H1 (cell line): ENCODE data around the gene MBD3L4. TPM values are rescaled to one million over a fixed set of nuclear protein-coding genes. Genes with fewer than 3 reads are reported as not detected.

Source experiments
- ASH2L ChIP-seq: fragments of 200-600, 300-600 bp; sonication (generic); IDR thresholded peaks from one replicate; pipeline ENCODE4 v1.7.1; 2017; ENCODE audit warnings: low read length
- CHD7 ChIP-seq: fragments of 300-600 bp; sonication (generic); IDR thresholded peaks from 2 replicates; pipeline ENCODE4 v1.7.1; 2012; ENCODE audit warnings: low read length, moderate library complexity, mild to moderate bottlenecking, inconsistent platforms; ENCODE audit not compliant: insufficient replicate concordance
- POLR2AphosphoS5 ChIP-seq: IDR thresholded peaks from 2 replicates; pipeline ENCODE4 v1.6.1; 2011; ENCODE audit warnings: low read depth, low read length
- SP2 ChIP-seq: IDR thresholded peaks from 2 replicates; pipeline ENCODE4 v1.6.1; 2012; ENCODE audit warnings: mild to moderate bottlenecking, low read length, inconsistent platforms
- SRF ChIP-seq: IDR thresholded peaks from 2 replicates; pipeline ENCODE4 v1.6.1; 2011; ENCODE audit warnings: mild to moderate bottlenecking, low read depth, low read length, moderate library complexity
- TAF1 ChIP-seq: IDR thresholded peaks from 2 replicates; pipeline ENCODE4 v1.6.1; 2011; ENCODE audit warnings: mild to moderate bottlenecking, low read depth, low read length
- polyA plus RNA-seq, 7 experiments: library from polyadenylated mRNA; depleted of rRNA in 3 of 7; stranded (reverse) in 5 of 7; unstranded in 2 of 7; fragments of >200 nt in 5 of 7; fragments of 200-250 nt in 2 of 7; gene quantifications; 1 replicate in 5 of 7; 2 replicates in 1 of 7; 4 replicates in 1 of 7; pipeline versions ENCODE4 v1.2.1 to v1.2.3, GENCODE V29; 2011 to 2013; ENCODE audit warnings: missing spikeins in 2 of 7, mixed read lengths in 2 of 7
- total RNA-seq: library from RNA; stranded (reverse); fragmentation: NEBNext Ultra II Directional; extraction: Animal tissue kit (Norgen Biotek cat#: 25700); gene quantifications from 2 replicates; pipeline ENCODE4 v1.2.1, GENCODE V29; 2021

Gene MBD3L4
- total and polyA plus RNA-seq, 2 of the 8 experiments (the other 6 are each of a cell fraction or from before 2014, with no cell fraction given) = not detected

GRCh38 chr19:6995054-6995453 lies 44.9 kb downstream of the MBD3L4 start (continued):
- TF ChIP-seq CHD7 (no peak), TAF1 (no peak), SP2 (no peak), POLR2AphosphoS5 (no peak), SRF (no peak), ASH2L (no peak)
